OCI-LY7 (cell line): ENCODE results near the gene MRPL44. TPM values are rescaled to one million over a fixed set of nuclear protein-coding genes. Genes with fewer than 3 reads are reported as not detected.
"Not testable (repeated sequence)": the region's sequence is repeated elsewhere in the genome, so short reads cannot be mapped to it uniquely, and the experiment has no call there.

Experiments used
- BruUV-seq: library from RNA; stranded (reverse); fragments of 400-500 nt; replicated peaks from 2 replicates; lab custom pipeline; 2021; lab: Mats Ljungman, UMichigan
- CTCF ChIA-PET: fragments of 300-600 bp; sonication (Branson Sonifier 250); formaldehyde crosslinking; loops from one replicate; lab custom pipeline; 2022; ENCODE audit warnings: antibody characterized with exemption; ENCODE audit not compliant: unreplicated experiment; lab: Charles Lee
- POLR2A ChIA-PET: fragments of 300-600 bp; sonication (Branson Sonifier 250); formaldehyde crosslinking; loops from one replicate; lab custom pipeline; 2022; ENCODE audit warnings: antibody characterized with exemption; lab: Charles Lee
- DNase-seq: peaks from one replicate; pipeline ENCODE4 v3.0.0-alpha.2; 2015; ENCODE audit warnings: low spot score
- H2AFZ ChIP-seq: fragments of 200-600 bp; sonication (generic), shearing (Covaris generic); 2 replicates; pipeline ENCODE4 v1.6.1; 2014; ENCODE audit warnings: mild to moderate bottlenecking, antibody characterized with exemption, low read length, moderate library complexity
- H3K27ac ChIP-seq: fragments of 200-600 bp; sonication (generic); 2 replicates; pipeline ENCODE4 v1.5.1; 2014; ENCODE audit warnings: mixed run types, low read depth, mild to moderate bottlenecking, moderate library complexity, low read length, inconsistent platforms; ENCODE audit not compliant: poor library complexity, severe bottlenecking
- H3K36me3 ChIP-seq: fragments of 200-600 bp; sonication (generic); 2 replicates; pipeline ENCODE4 v1.6.1; 2014; ENCODE audit warnings: mild to moderate bottlenecking, antibody characterized with exemption, low read length, moderate library complexity, mixed read lengths; ENCODE audit not compliant: insufficient read depth
- H3K4me1 ChIP-seq: fragments of 200-600 bp; sonication (generic); 2 replicates; pipeline ENCODE4 v1.5.1; 2014; ENCODE audit warnings: mild to moderate bottlenecking, low read length; ENCODE audit not compliant: insufficient read depth, poor library complexity, severe bottlenecking
- H3K4me2 ChIP-seq: fragments of 200-600 bp; sonication (generic); 2 replicates; pipeline ENCODE4 v1.6.1; 2014; ENCODE audit warnings: mild to moderate bottlenecking, low read length
- H3K4me3 ChIP-seq: fragments of 200-600 bp; sonication (generic); 2 replicates; pipeline ENCODE4 v1.5.1; 2014; ENCODE audit warnings: mild to moderate bottlenecking, low read depth, low read length; ENCODE audit not compliant: poor library complexity, severe bottlenecking
- H3K79me2 ChIP-seq: fragments of 200-600 bp; sonication (generic); 2 replicates; pipeline ENCODE4 v1.6.1; 2016; ENCODE audit warnings: low read depth, mild to moderate bottlenecking, low read length, moderate library complexity, mixed read lengths; ENCODE audit not compliant: insufficient read depth
- H3K9me2 ChIP-seq: fragments of 200-600 bp; sonication (generic); 2 replicates; pipeline ENCODE4 v1.6.1; 2016; ENCODE audit warnings: mild to moderate bottlenecking, low read length, mixed read lengths; ENCODE audit not compliant: insufficient read depth
- H3K9me3 ChIP-seq: fragments of 200-600 bp; sonication (generic); 2 replicates; pipeline ENCODE4 v1.6.1; 2014; ENCODE audit warnings: mild to moderate bottlenecking, mixed run types, low read length, mixed read lengths
- H4K20me1 ChIP-seq: fragments of 200-600 bp; sonication (generic); 2 replicates; pipeline ENCODE4 v1.6.1; 2014; ENCODE audit warnings: mild to moderate bottlenecking, antibody characterized with exemption, low read length, moderate library complexity, mixed read lengths; ENCODE audit not compliant: insufficient read depth
- CTCF ChIP-seq: fragments of 200-600 bp; sonication (generic); conservative IDR thresholded peaks from 2 replicates; pipeline ENCODE4 v1.5.1; 2014; ENCODE audit warnings: mild to moderate bottlenecking, antibody characterized with exemption, low read length, moderate library complexity, mixed read lengths
- EZH2phosphoT487 ChIP-seq: fragments of 200-600 bp; sonication (generic); IDR thresholded peaks from 2 replicates; pipeline ENCODE4 v1.6.1; 2018; ENCODE audit warnings: low read depth, borderline replicate concordance, mild to moderate bottlenecking, mixed run types, antibody characterized with exemption, low read length, moderate library complexity, mixed read lengths
- intact Hi-C: fragments of 100-400 bp; cut with micrococcal nuclease; formaldehyde crosslinking; loops from one replicate; pipeline ENCODE4 v1.10.0; 2022; ENCODE audit not compliant: unreplicated experiment
- total RNA-seq, 2 experiments: library from RNA; depleted of rRNA in 1 of 2; stranded (reverse); fragments of >200 nt in 1 of 2; shearing (Covaris generic) in 1 of 2; gene quantifications; 2 replicates each; pipeline ENCODE4 v1.2.3, GENCODE V29; 2014 to 2022

Gene MRPL44
- total RNA-seq, 2 experiments from 2014 or later = 36.2 to 38.6 TPM

DNA sequence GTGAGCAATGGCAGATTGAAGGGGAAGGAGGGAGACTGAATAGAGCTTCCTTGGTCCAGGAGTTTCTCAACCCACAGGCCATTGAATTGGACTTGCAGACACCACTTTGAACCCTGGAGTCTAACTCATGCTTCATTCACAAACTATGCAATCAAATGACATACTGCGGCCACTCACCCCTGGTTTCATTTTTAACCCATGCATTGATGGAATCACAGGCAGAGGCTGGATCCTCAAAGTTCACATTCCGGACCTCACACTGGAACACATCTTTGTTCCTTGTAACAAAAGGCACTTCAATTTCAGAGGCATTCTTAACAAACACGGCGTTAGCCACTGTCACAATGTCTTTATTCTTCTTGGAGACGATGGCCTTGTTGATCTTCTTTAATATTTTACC, 40.7 kb downstream of the MRPL44 start:
- ChIA-PET CTCF (no interaction called here), POLR2A (interaction anchor here (1.6 kb wide), 1 partner anchor 10 kb away, joined by 3 read pairs; no protein-coding TSS in a partner anchor)
- no peak for DNase-seq
- intact Hi-C loops = no loop called here
- no peak overlapping the region for H3K4me2 ChIP-seq
- TF ChIP-seq EZH2phosphoT487 (no peak), CTCF (no peak)
- BruUV-seq = no TSS peak
- H3K9me2 ChIP-seq = no peaks in the 10 kb centered on the region
- H4K20me1 ChIP-seq = no peaks in the 10 kb centered on the region
- no peaks in the 10 kb centered on the region for H3K4me1 ChIP-seq
- H3K36me3 ChIP-seq = no peaks in the 10 kb centered on the region
- H2AFZ ChIP-seq = no peak overlapping the region
- no peak overlapping the region for H3K4me3 ChIP-seq
- no peak overlapping the region for H3K27ac ChIP-seq
- no peaks in the 10 kb centered on the region for H3K79me2 ChIP-seq
- no peaks in the 10 kb centered on the region for H3K9me3 ChIP-seq

DNA sequence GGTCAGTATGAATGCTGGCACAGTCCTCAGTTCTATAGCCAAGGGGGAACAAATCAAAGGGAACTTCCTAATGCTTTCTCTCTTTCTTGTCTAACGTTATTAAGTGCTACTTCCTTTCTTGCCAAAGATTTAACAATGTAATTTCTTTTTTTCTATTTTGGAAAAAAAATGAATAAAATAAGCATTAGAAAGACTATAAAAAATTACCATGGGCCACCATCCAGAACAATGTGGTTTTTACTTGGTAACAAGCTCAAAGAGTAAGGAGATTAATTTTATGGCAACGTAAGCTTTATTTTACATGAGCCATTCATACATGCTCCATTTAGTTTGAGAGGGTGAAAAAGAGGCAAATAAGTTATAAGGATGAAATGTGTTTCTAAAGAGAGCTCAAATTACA, 41.7 kb downstream of the MRPL44 start:
- no peak overlapping the region for H3K4me3 ChIP-seq
- no peaks in the 10 kb centered on the region for H4K20me1 ChIP-seq
- intact Hi-C loops = no loop called here
- no peaks in the 10 kb centered on the region for H3K9me2 ChIP-seq
- DNase-seq = no peak
- TF ChIP-seq EZH2phosphoT487 (no peak), CTCF (no peak)
- BruUV-seq = no TSS peak
- H3K9me3 ChIP-seq = no peaks in the 10 kb centered on the region
- no peaks in the 10 kb centered on the region for H3K79me2 ChIP-seq
- no peak overlapping the region for H3K4me2 ChIP-seq
- ChIA-PET CTCF (no interaction called here), POLR2A (interaction anchor here (1.6 kb wide), 1 partner anchor 9 kb away, joined by 3 read pairs; no protein-coding TSS in a partner anchor)
- no peaks in the 10 kb centered on the region for H3K4me1 ChIP-seq
- H3K36me3 ChIP-seq = no peaks in the 10 kb centered on the region
- no peak overlapping the region for H3K27ac ChIP-seq
- H2AFZ ChIP-seq = no peak overlapping the region

DNA sequence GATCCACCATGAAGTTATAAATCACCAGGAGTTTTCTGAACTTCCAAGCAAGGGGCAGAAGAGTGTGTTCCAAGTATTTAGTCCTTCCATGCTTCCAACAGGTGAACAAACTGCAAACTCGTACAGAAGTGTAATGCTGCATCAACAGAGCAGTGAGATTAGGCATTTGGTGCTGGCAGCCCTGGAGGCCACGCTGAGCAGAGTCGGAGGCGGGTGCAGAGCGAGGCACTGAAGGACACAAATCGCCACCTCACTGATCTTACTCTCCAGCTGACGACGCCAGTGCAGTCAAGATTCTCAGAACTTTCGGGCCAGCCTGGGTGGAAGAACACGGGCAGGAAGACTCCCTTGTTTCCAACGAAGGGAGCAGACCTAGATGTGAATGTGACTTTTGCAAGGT, 42.6 kb downstream of the MRPL44 start:
- Histone ChIP-seq H4K20me1 (no peaks in the 10 kb centered on the region), H3K9me2 (no peaks in the 10 kb centered on the region), H3K4me1 (no peaks in the 10 kb centered on the region), H3K4me3 (no peak overlapping the region), H3K36me3 (no peaks in the 10 kb centered on the region), H3K9me3 (no peaks in the 10 kb centered on the region), H2AFZ (no peak overlapping the region), H3K4me2 (no peak overlapping the region), H3K79me2 (no peaks in the 10 kb centered on the region), H3K27ac (no peak overlapping the region)
- intact Hi-C loops = no loop called here
- TF ChIP-seq EZH2phosphoT487 (no peak), CTCF (no peak)
- CTCF ChIA-PET = no interaction called here
- no TSS peak for BruUV-seq
- POLR2A ChIA-PET = interaction anchor here (0.6 to 1.6 kb wide), 3 partner anchors 8 to 73 kb away, joined by 3 read pairs; no protein-coding TSS in a partner anchor
- no peak for DNase-seq

GRCh38 chr2:224000662-224001061, 43.4 kb downstream of the MRPL44 start:
- H3K4me3 ChIP-seq, H3K9me2 ChIP-seq, H3K9me3 ChIP-seq, DNase-seq, H3K27ac ChIP-seq, H2AFZ ChIP-seq, H3K79me2 ChIP-seq, intact Hi-C loops, BruUV-seq, H4K20me1 ChIP-seq, H3K4me2 ChIP-seq, H3K36me3 ChIP-seq, CTCF ChIA-PET, H3K4me1 ChIP-seq: not testable (repeated sequence)
- POLR2A ChIA-PET = interaction anchor here (1.6 kb wide), 1 partner anchor 14 kb away, joined by 3 read pairs; no protein-coding TSS in a partner anchor
